Keratinocyte (primary cell): ENCODE data around the gene CD180. TPM values are rescaled to one million over a fixed set of nuclear protein-coding genes. Genes with fewer than 3 reads are reported as not detected.

Source experiments
- DNase-seq: peaks from one replicate; pipeline ENCODE4 v3.0.0-alpha.2; 2011; ENCODE audit warnings: low read depth, missing footprints, low spot score
- FAIRE-seq: peaks from 2 replicates; lab custom pipeline; 2011; peaks lifted over from hg19 to GRCh38; lab: Jason Lieb, UNC
- H2AFZ ChIP-seq: 2 replicates; pipeline ENCODE4 v1.6.0; 2012; ENCODE audit warnings: low read length, control low read depth, inconsistent platforms; ENCODE audit not compliant: control insufficient read depth
- H3K27ac ChIP-seq: 2 replicates; pipeline ENCODE4 v1.5.1; 2011; ENCODE audit warnings: low read length; ENCODE audit not compliant: control insufficient read depth, insufficient read depth
- H3K27me3 ChIP-seq: 3 replicates; pipeline ENCODE4 v1.6.0; 2011; ENCODE audit warnings: low read length; ENCODE audit not compliant: control insufficient read depth, insufficient read depth; ENCODE audit errors: extremely low read depth
- H3K36me3 ChIP-seq, 2 experiments: 2 replicates in 1 of 2; 3 replicates in 1 of 2; pipeline ENCODE4 v1.5.1; 2011; ENCODE audit warnings: low read length in 2 of 2, mild to moderate bottlenecking in 1 of 2; ENCODE audit not compliant: control insufficient read depth in 2 of 2, insufficient read depth in 2 of 2; ENCODE audit errors: extremely low read depth in 1 of 2
- H3K4me1 ChIP-seq: 3 replicates; pipeline ENCODE4 v1.5.1; 2011; ENCODE audit warnings: low read length; ENCODE audit not compliant: control insufficient read depth, insufficient read depth; ENCODE audit errors: extremely low read depth
- H3K4me2 ChIP-seq: 3 replicates; pipeline ENCODE4 v1.6.0; 2011; ENCODE audit warnings: low read depth, low read length; ENCODE audit not compliant: control insufficient read depth, insufficient read depth; ENCODE audit errors: extremely low read depth
- H3K4me3 ChIP-seq, 3 experiments: fragments of 200-600 bp in 1 of 3; sonication (generic) in 1 of 3; 2 replicates in 2 of 3; 3 replicates in 1 of 3; pipeline ENCODE4 v1.5.1; 2011 to 2016; ENCODE audit warnings: low read length in 3 of 3, mild to moderate bottlenecking in 3 of 3, control low read depth in 2 of 3, inconsistent platforms in 1 of 3, low read depth in 1 of 3, mixed read lengths in 1 of 3, mixed run types in 1 of 3, moderate library complexity in 1 of 3; ENCODE audit not compliant: control insufficient read depth in 2 of 3, insufficient read depth in 2 of 3; ENCODE audit errors: extremely low read depth in 1 of 3
- H3K79me2 ChIP-seq: 2 replicates; pipeline ENCODE4 v1.6.0; 2012; ENCODE audit warnings: low read length; ENCODE audit not compliant: control insufficient read depth, insufficient read depth
- H3K9ac ChIP-seq: 3 replicates; pipeline ENCODE4 v1.6.0; 2011; ENCODE audit warnings: low read length; ENCODE audit not compliant: control insufficient read depth, insufficient read depth; ENCODE audit errors: extremely low read depth
- H3K9me1 ChIP-seq: 3 replicates; pipeline ENCODE4 v1.6.0; 2011; ENCODE audit warnings: low read length; ENCODE audit not compliant: control insufficient read depth, insufficient read depth; ENCODE audit errors: extremely low read depth
- H3K9me3 ChIP-seq: 2 replicates; pipeline ENCODE4 v1.5.1; 2012; ENCODE audit warnings: low read depth, low read length; ENCODE audit not compliant: control insufficient read depth
- H4K20me1 ChIP-seq: 3 replicates; pipeline ENCODE4 v1.6.0; 2011; ENCODE audit warnings: low read length; ENCODE audit not compliant: control insufficient read depth, insufficient read depth; ENCODE audit errors: extremely low read depth
- CTCF ChIP-seq, 3 experiments: IDR thresholded peaks in 1 of 3; conservative IDR thresholded peaks in 1 of 3; optimal IDR thresholded peaks in 1 of 3; 2 replicates in 2 of 3; 3 replicates in 1 of 3; pipeline versions ENCODE3 to v1.5.1; 2011; ENCODE audit warnings: low read length in 3 of 3, mild to moderate bottlenecking in 3 of 3, moderate library complexity in 2 of 3, control low read depth in 1 of 3, inconsistent platforms in 1 of 3; ENCODE audit not compliant: insufficient read depth in 2 of 3; ENCODE audit errors: extremely low read depth in 1 of 3
- EZH2 ChIP-seq: IDR thresholded peaks from one replicate; pipeline ENCODE4 v1.6.1; 2012; ENCODE audit warnings: inconsistent platforms, mild to moderate bottlenecking, low read length, moderate library complexity
- dilution Hi-C: fragments of 300-500 bp; cut with MboI; formaldehyde crosslinking; loops from one replicate; pipeline ENCODE4 v1.7.0; 2020; ENCODE audit warnings: low sequenced_read_pairs; ENCODE audit not compliant: extremely low pct_ligation_motif_present
- polyA plus RNA-seq, 5 experiments: library from polyadenylated mRNA; depleted of rRNA in 3 of 5; stranded (reverse) in 3 of 5; stranded (forward) in 1 of 5; unstranded in 1 of 5; fragments of >200 nt; gene quantifications; 1 replicate in 1 of 5; 2 replicates in 3 of 5; 3 replicates in 1 of 5; pipeline versions ENCODE4 v1.2.1 to v1.2.3, GENCODE V29; 2011 to 2012; ENCODE audit warnings: missing spikeins in 2 of 5, low read depth in 1 of 5, low replicate concordance in 1 of 5

Gene CD180
- polyA plus RNA-seq, 1 donor (not counting 4 experiments of a cell fraction or from before 2014, with no cell fraction given), result not detected

GRCh38 chr5:67245259-67245846, 48.8 kb upstream of the CD180 start:
- H3K4me1 ChIP-seq, result peaks cover 43% of the 10 kb centered on the region
- H2AFZ ChIP-seq, result no peak overlapping the region
- H3K9me3 ChIP-seq, result no peaks in the 10 kb centered on the region
- no peaks in the 10 kb centered on the region for H3K9me1 ChIP-seq
- FAIRE-seq, result no peak
- H3K36me3 ChIP-seq, result no peaks in the 10 kb centered on the region
- no peak overlapping the region for H3K4me2 ChIP-seq
- TF ChIP-seq CTCF (optimal IDR thresholded peaks at IDR 0.05 in 1 of 3, IDR thresholded peaks at IDR 0.05 in 1 of 3, conservative IDR thresholded peaks at IDR 0.05 in 1 of 3; ENCODE audit: extremely low read depth in 1 of 3, insufficient read depth in 2 of 3, low read length in 3 of 3) (no peak), EZH2 (no peak)
- H3K4me3 ChIP-seq, result no peak overlapping the region
- no peak overlapping the region for H3K9ac ChIP-seq
- DNase-seq, result no peak
- H3K27me3 ChIP-seq, result no peaks in the 10 kb centered on the region
- H3K79me2 ChIP-seq, result no peaks in the 10 kb centered on the region
- dilution Hi-C loops, result no loop called here
- no peak overlapping the region for H3K27ac ChIP-seq
- H4K20me1 ChIP-seq, result no peaks in the 10 kb centered on the region

- Histone ChIP-seq H2AFZ (no peak overlapping the region), H3K36me3 (no peaks in the 10 kb centered on the region), H4K20me1 (no peaks in the 10 kb centered on the region), H3K27ac (no peak overlapping the region), H3K9me1 (no peaks in the 10 kb centered on the region), H3K9me3 (no peaks in the 10 kb centered on the region), H3K9ac (no peak overlapping the region), H3K4me1 (peaks cover 40% of the 10 kb centered on the region), H3K27me3 (no peaks in the 10 kb centered on the region), H3K4me2 (no peak overlapping the region), H3K4me3 (no peak overlapping the region), H3K79me2 (no peaks in the 10 kb centered on the region)
- TF ChIP-seq EZH2 (no peak), CTCF (optimal IDR thresholded peaks at IDR 0.05 in 1 of 3, IDR thresholded peaks at IDR 0.05 in 1 of 3, conservative IDR thresholded peaks at IDR 0.05 in 1 of 3; ENCODE audit: extremely low read depth in 1 of 3, insufficient read depth in 2 of 3, low read length in 3 of 3) (no peak)
- dilution Hi-C loops, result no loop called here
- FAIRE-seq (peak; percentile 60), DNase-seq (no peak)
Observed at GRCh38 chr5:67244345-67244793, 47.8 kb upstream of the CD180 start.
